ENCODE results near the gene AGXT2.
"Not testable (repeated sequence)": the region's sequence is repeated elsewhere in the genome, so short reads cannot be mapped to it uniquely, and the experiment has no call there.

Gene AGXT2

GRCh38 chr5:35050541-35051126 lies 2.9 kb upstream of the AGXT2 start:
- DNase-seq: no peak

- no peak for DNase-seq
Measured at GRCh38 chr5:35048910-35049309, 1.2 kb upstream of the AGXT2 start.

GRCh38 chr5:35046774-35047173 lies 975 bp downstream of the AGXT2 start:
- DNase-seq: no peak

GRCh38 chr5:35045280-35045679 lies 2.5 kb downstream of the AGXT2 start:
- no peak for DNase-seq

DNA sequence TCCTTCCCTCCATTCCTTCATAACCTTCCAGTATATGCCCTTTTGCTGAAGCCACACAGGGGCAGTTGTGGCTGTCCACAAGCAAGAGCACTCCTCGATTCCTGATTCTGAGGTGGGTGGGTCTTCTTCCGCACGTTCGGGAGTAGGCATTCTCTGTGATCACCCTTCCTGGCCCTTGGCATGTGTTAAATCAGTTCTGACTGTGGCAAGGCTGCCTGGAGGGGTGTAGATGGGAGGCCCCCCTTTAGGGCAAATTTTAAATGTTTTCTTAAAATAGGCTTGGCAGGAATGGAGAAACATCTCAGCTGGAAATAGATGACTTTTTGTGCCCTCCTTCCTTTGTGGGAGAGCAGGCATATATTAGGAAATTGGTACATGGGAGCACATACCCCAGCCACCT lies 3.1 kb downstream of the AGXT2 start:
- DNase-seq: no peak

- no peak for DNase-seq
Measured at GRCh38 chr5:35042781-35043180, 5.0 kb downstream of the AGXT2 start.

GRCh38 chr5:35041261-35041660 lies 6.5 kb downstream of the AGXT2 start:
- no peak for DNase-seq

DNA sequence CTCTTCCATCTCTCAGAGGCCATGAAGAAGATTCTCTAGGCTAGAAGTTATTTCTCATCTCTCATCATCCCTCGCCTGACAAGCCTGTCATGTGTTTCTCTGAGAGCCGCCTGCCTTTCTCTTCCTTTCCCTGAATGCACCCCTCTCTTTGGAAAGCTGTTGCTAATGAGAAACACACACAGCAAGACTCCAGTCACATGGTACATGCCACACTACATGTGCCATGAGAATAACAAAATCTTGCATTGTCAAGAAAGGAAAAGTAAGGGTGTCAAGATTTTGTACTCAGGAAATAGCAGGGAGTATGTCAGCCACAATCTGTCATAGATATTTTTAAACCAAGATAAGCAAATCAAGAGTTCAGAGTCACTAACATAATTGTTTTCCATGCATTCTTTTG lies 8.9 kb downstream of the AGXT2 start:
- no peak for DNase-seq

DNA sequence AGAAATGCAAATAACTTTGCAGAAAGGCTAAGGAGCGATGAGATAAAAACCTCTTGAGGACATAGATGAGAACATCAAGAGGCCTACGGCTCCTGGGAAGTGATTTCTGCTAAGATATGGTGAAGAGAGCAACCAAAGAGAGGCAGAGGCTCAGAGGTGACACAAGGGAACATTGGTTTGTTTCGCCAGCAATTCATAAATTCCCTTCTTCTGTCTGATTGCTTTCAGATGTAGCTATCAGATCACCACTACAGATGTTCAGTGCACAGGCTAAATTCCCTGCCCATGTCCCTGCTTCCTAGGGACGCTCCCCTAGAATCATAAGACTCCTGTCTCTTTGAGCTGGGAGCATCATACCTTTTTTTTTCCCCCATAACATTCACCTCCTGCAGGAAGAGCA lies 11.2 kb downstream of the AGXT2 start:
- no peak for DNase-seq

- not testable (repeated sequence) for DNase-seq
Measured at GRCh38 chr5:35035929-35036328, 11.8 kb downstream of the AGXT2 start.

GRCh38 chr5:35035271-35035670 lies 12.5 kb downstream of the AGXT2 start:
- DNase-seq: no peak

DNA sequence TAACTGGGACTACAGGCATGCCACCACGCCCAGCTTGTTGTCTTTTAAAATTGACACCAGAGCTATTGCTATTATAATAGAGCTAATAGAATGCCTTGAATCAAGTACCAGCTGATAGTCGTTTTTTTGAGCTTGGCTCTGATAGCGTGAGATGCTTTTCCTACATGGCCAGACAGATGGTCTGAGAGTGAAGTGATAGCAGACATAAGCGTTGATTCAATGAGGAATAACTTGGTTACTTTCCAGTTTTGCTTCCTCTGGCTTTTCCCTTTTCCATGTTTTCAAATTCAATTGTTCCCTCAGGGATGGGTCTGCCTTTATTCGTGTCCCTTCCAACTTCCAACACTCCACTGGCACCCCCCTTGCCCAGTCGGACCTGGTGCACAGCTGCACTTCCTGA lies 15.4 kb downstream of the AGXT2 start:
- no peak for DNase-seq

GRCh38 chr5:35031276-35031675 lies 16.5 kb downstream of the AGXT2 start:
- no peak for DNase-seq

GRCh38 chr5:35030426-35031100 lies 17.2 kb downstream of the AGXT2 start:
- no peak for DNase-seq

DNA sequence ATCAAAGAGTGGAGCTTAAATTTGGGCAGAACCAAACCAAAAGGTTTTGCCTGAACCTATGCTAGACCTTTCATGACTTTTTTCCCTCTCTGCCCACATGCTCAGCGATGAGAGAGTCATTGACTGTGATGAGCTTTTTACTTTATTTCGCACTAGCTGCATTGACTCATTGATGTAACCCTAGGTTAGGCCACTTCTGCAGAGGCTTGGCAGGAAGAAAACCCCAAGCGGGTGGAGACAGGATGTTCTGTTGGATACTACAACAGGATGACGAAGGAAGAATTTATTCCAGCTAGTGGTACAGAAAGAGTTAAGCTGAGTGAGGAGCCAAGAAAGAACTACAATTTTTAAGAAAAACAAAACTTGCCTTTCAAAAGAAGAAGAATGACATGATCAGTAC lies 18.4 kb downstream of the AGXT2 start:
- DNase-seq: no peak

DNA sequence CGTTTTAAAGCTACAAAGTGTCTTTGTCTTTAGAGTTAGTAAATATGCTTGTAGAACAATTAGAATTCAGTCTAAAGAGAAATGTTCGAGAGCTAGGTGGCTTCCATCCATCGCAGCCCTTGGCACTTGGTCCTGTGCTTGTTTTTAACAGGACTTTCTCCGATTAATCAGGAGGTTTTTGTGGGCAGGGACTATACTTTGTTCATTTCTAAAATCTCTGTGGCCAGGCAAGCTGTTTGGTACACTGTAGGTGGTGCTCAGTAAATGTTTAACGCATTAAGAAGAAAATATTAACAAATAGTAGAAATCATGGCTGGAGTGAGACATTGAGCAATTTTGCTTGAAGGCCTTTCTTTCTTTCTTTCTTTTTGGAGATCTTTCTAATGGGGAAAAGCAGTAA lies 20.8 kb downstream of the AGXT2 start:
- DNase-seq: no peak

GRCh38 chr5:35026280-35026840 lies 21.4 kb downstream of the AGXT2 start:
- DNase-seq: no peak

- DNase-seq: no peak
Measured at GRCh38 chr5:35024911-35025510, 22.7 kb downstream of the AGXT2 start.

DNA sequence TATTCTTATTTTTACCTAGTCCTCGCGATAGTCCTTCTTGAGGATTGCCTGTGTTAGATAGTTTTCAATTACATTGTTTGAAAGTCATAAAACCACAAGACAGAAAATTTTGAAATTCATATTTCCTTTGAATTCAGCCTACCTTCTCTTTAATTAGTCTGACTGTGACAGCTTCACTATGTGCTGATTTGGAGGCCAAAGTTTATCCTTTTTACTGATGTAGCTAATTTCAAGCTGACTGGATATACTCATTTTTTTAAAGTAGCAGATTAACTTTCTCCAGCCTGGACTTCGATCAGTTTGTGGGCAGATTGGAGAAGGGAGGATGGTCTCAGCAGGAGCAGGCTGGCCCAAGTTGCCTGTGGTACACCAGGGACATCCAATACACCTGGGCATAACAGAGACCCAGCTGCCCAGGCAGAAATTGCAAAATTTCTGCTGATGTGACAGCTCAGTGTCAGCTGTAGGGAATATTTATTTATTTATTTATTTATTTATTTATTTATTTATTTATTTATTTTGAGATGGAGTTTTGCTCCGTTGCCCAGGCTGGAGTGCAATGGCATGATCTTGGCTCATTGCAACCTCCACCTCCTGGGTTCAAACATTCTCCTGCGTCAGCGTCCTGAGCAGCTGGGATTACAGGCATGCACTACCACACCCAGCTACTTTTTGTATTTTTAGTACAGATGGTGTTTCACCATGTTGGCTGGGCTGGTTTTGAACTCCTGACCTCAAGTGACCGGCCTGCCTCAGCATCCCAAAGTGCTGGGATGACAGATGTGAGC lies 24.2 kb downstream of the AGXT2 start:
- no peak for DNase-seq

DNA sequence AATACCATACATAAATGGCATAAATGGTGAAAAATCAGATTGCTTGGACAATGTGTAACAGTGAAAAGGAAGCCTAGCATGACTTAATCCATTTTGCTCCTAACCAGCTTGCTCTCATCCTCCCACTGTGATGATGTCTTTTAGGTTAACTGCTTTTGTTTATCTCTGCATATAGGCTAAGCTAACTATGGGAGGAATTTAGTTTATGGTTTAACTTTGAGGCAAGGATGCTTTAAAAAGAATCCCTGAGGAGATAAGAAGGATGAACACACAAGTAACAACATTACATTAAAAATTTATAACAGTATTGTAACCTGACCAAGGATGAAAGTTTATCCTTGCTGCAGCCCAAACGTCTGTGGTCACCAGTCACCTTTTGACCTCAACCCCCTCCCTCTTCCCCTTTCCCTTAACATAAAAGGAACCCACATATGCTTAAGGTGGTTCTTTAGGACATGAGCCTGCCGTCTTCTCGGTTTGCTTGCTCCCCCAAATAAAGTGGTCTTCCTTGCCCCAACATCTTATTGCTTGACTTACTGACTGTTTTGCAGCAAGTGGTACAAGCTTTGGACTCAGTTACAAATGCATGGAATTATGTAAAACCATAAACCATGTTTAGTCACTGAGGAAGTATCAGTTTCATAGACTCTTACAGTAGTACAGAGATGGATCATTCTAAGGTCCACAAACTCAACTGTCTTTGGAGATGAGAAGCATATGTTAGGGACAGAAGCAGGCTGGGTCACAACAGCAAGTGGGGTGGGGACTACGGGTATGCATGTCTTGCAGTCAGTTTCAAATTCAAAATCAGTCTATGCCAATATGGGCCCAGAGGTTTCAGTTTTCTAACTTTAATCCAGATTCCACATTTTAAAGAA lies 31.3 kb downstream of the AGXT2 start:
- no peak for DNase-seq

- no peak for DNase-seq
Measured at GRCh38 chr5:35015063-35015462, 32.7 kb downstream of the AGXT2 start.

GRCh38 chr5:35012796-35013195 lies 35.0 kb downstream of the AGXT2 start:
- DNase-seq: no peak

- no peak for DNase-seq
Measured at GRCh38 chr5:35012365-35012764, 35.4 kb downstream of the AGXT2 start.

Measured in NCI-H1092 (cell line).